Left ventricle myocardium inferior (tissue), 1 donor: ENCODE data around the gene FBXW11. TPM values are rescaled to one million over a fixed set of nuclear protein-coding genes. Genes with fewer than 3 reads are reported as not detected.

ENCODE experiments used
- DNase-seq: peaks from one replicate; pipeline ENCODE4 v3.0.0-alpha.2; 2020
- H3K27ac ChIP-seq: fragments of 200-600 bp; replicated peaks from 2 replicates; pipeline ENCODE4 v1.8.0; 2021
- H3K27me3 ChIP-seq: fragments of 200-600 bp; 2 replicates; pipeline ENCODE4 v1.8.0; 2021; ENCODE audit warnings: low read depth
- H3K36me3 ChIP-seq: fragments of 200-600 bp; 2 replicates; pipeline ENCODE4 v1.8.0; 2021
- H3K4me1 ChIP-seq: fragments of 200-600 bp; 2 replicates; pipeline ENCODE4 v1.8.0; 2021
- H3K4me3 ChIP-seq: fragments of 200-600 bp; 2 replicates; pipeline ENCODE4 v1.8.0; 2021; ENCODE audit warnings: mild to moderate bottlenecking, moderate library complexity
- H3K9me3 ChIP-seq: fragments of 200-600 bp; replicated peaks from 2 replicates; pipeline ENCODE4 v1.8.0; 2021
- intact Hi-C: fragments of 100-400 bp; cut with micrococcal nuclease; formaldehyde crosslinking; loops from one replicate; pipeline ENCODE4 v1.11.0; 2022
- total RNA-seq: library from RNA; stranded (reverse); fragmentation: NEBNext Ultra II Directional; extraction: Animal tissue kit (Norgen Biotek cat#: 25700); gene quantifications from one replicate; pipeline ENCODE4 v1.2.1, GENCODE V29; 2021
- TF ChIP-seq, protein P1 (sequence below): fragments of 200-600 bp; IDR thresholded peaks from 2 replicates; pipeline ENCODE4 v1.8.0; 2021; ENCODE audit warnings: antibody characterized with exemption, mild to moderate bottlenecking, borderline replicate concordance
- donor health status: DM: no; HTN: yes; CAD: no; lungs with severe emphysema.

Gene FBXW11
- total RNA-seq, 1 donor from 2014 or later, result 69.0 TPM

DNA sequence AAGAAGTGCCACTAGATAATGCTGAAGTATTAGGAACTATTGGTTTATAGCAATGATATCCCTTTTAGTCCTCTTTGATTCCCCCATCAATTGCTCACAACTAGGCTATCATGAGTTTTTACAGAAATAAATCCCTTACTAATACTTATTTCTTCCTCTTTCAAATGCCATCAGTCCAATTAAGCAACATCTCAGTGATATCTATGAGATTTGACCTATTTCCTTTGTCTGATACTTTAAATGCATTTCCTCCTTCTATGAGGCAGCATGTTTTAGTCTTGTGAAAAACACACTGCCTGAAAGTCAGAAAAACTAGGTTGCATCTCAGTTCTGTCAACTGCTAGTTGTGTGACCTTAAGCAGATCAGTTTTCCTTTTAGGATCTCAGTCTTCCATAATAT, 101.6 kb downstream of the FBXW11 start:
- peaks cover 10% of the 10 kb centered on the region for H3K36me3 ChIP-seq
- no peaks in the 10 kb centered on the region for H3K9me3 ChIP-seq
- peaks cover 28% of the 10 kb centered on the region for H3K4me1 ChIP-seq
- no peak overlapping the region for H3K27ac ChIP-seq
- TF ChIP-seq, protein P1, sequence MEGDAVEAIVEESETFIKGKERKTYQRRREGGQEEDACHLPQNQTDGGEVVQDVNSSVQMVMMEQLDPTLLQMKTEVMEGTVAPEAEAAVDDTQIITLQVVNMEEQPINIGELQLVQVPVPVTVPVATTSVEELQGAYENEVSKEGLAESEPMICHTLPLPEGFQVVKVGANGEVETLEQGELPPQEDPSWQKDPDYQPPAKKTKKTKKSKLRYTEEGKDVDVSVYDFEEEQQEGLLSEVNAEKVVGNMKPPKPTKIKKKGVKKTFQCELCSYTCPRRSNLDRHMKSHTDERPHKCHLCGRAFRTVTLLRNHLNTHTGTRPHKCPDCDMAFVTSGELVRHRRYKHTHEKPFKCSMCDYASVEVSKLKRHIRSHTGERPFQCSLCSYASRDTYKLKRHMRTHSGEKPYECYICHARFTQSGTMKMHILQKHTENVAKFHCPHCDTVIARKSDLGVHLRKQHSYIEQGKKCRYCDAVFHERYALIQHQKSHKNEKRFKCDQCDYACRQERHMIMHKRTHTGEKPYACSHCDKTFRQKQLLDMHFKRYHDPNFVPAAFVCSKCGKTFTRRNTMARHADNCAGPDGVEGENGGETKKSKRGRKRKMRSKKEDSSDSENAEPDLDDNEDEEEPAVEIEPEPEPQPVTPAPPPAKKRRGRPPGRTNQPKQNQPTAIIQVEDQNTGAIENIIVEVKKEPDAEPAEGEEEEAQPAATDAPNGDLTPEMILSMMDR, result no peak
- intact Hi-C loops, result loop anchor here (5.0 kb wide), 1 partner anchor 488 kb away; the partner anchor contains the start of gene FGF18
- no peaks in the 10 kb centered on the region for H3K27me3 ChIP-seq
- DNase-seq, result no peak
- H3K4me3 ChIP-seq, result no peak overlapping the region

- intact Hi-C loops, result no loop called here
- Histone ChIP-seq H3K9me3 (no peaks in the 10 kb centered on the region), H3K27ac (no peak overlapping the region), H3K27me3 (no peaks in the 10 kb centered on the region), H3K36me3 (peaks cover 11% of the 10 kb centered on the region), H3K4me1 (peaks cover 24% of the 10 kb centered on the region), H3K4me3 (no peak overlapping the region)
- DNase-seq, result no peak
- TF ChIP-seq, protein P1, result no peak
Measured at GRCh38 chr5:171901764-171902163, 104.7 kb downstream of the FBXW11 start.

GRCh38 chr5:171899792-171900191, 106.6 kb downstream of the FBXW11 start:
- Histone ChIP-seq H3K27ac (no peak overlapping the region), H3K4me1 (peaks cover 14% of the 10 kb centered on the region), H3K27me3 (no peaks in the 10 kb centered on the region), H3K4me3 (no peak overlapping the region), H3K9me3 (no peaks in the 10 kb centered on the region), H3K36me3 (peaks cover 11% of the 10 kb centered on the region)
- intact Hi-C loops, result no loop called here
- TF ChIP-seq, protein P1, result no peak
- no peak for DNase-seq

DNA sequence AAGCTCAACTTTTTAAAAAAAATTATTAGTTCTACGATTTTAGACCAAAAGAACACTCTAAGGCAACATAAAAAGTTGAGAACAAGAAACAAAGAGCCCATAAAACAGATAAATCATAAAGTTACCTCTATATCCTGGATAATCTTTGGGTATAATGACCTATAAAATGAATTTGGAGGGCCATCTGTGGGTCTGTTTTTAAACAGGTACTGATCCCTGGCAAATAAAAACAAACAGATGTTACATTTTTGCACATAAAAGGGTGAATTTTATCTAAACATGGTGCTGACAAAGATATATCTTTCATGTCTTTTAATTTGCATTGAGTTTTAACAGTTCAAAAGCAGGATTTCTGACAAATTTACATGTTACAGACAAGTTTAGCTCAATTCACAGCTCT, 107.6 kb downstream of the FBXW11 start:
- H3K9me3 ChIP-seq, result no peaks in the 10 kb centered on the region
- no peak for DNase-seq
- H3K4me1 ChIP-seq, result peaks cover 16% of the 10 kb centered on the region
- TF ChIP-seq, protein P1, result no peak
- H3K4me3 ChIP-seq, result no peak overlapping the region
- H3K36me3 ChIP-seq, result peaks cover 11% of the 10 kb centered on the region
- H3K27ac ChIP-seq, result no peak overlapping the region
- intact Hi-C loops, result no loop called here
- no peaks in the 10 kb centered on the region for H3K27me3 ChIP-seq

GRCh38 chr5:171898386-171898785, 108.1 kb downstream of the FBXW11 start:
- Histone ChIP-seq H3K27me3 (no peaks in the 10 kb centered on the region), H3K4me1 (peaks cover 21% of the 10 kb centered on the region), H3K27ac (no peak overlapping the region), H3K4me3 (no peak overlapping the region), H3K9me3 (no peaks in the 10 kb centered on the region), H3K36me3 (peaks cover 11% of the 10 kb centered on the region)
- no peak for DNase-seq
- intact Hi-C loops, result no loop called here
- TF ChIP-seq, protein P1, result no peak

- Histone ChIP-seq H3K27ac (no peak overlapping the region), H3K9me3 (no peaks in the 10 kb centered on the region), H3K4me1 (peaks cover 32% of the 10 kb centered on the region), H3K36me3 (peaks cover 11% of the 10 kb centered on the region), H3K27me3 (no peaks in the 10 kb centered on the region), H3K4me3 (no peak overlapping the region)
- intact Hi-C loops, result no loop called here
- TF ChIP-seq, protein P1, result no peak
- DNase-seq, result no peak
Measured at GRCh38 chr5:171897231-171897630, 109.2 kb downstream of the FBXW11 start.
